ENCODE measurements around the gene CXCL8.
A peak's percentile ranks its signal among the peaks of the same experiment; 100 is the strongest.

The CXCL8 gene

DNA sequence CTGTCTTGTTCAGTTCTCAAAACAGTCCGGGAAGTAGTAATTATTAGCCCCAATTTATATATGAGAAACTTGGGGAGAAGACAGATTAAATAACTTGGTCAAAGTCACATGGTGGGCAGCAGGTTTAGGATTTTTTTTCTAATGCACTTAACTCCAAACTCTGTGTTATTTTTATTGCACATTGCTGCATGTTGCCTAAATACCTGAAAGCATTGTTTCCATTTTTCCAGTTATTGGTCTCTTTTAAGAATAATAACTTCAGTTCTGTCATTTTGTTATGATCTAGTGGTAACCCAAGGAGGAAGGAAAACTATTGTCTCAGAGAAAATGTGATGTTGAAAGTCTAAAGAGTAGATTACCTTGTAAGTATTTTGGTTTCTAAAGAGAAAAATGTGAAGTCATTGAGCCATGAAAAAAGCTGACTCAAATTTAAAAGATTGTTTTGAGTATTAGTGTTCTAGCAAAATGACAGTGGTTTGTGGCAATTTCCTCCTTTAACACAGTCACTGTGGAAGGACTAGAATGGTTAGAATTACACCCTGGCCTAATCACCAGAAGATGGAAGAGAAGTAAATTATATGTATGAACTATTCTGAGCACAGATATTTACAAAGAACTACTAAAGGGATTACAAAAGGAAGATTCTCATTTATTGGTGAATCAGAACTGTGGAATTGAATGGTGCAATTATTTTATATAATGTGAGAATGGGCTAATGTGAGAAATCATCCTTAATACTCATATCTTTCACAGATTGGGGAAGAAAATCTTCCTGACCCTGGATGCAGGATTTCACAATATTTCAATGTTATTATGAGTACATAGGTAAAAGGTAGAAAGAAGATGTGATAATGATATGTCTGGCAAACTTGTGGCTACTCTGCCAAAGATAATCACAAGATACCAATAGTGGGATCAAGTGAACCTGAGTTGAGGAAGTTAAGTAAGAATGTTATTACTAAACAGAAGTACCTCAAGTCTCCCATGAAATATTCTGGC lies 21.7 kb upstream of the CXCL8 start:
- DNase-seq = no peak

DNA sequence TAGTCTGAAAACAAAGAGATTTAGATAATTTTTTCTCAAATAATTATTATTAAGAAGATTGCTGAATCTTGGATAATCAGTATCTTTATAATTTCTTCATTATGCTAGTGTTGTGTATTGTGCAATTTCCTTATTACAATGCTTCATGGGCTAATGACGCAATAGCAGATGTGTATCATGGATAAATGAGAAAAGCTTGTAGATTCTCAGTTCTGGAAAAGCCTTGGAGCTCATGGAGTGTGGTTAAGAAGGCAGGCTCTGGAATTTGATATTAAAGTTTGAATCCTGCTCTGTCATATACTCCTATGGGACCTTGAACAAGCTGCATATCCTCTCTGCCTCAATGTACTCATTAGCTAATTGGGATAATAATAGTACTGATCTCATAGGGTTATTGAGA lies 18.9 kb upstream of the CXCL8 start:
- no peak for DNase-seq

DNA sequence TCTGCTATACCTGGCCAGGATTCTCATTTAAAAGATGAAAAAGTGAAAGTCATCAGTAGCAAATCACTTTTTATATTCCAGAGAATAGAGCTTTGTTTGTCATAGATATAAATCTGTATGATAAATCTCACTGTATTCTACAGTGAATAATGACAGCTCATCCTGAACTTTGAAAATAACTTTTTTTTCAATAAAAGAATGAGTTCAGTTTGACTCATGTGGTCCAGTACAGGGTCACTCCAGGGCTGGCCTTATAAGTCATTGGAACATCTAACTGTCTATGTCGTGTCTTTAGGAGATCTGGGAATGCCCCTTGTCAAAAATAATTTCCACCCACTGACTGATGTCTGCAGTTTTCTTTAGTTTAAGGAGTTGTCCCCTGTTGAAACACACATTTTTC lies 18.5 kb upstream of the CXCL8 start:
- no peak for DNase-seq

DNA sequence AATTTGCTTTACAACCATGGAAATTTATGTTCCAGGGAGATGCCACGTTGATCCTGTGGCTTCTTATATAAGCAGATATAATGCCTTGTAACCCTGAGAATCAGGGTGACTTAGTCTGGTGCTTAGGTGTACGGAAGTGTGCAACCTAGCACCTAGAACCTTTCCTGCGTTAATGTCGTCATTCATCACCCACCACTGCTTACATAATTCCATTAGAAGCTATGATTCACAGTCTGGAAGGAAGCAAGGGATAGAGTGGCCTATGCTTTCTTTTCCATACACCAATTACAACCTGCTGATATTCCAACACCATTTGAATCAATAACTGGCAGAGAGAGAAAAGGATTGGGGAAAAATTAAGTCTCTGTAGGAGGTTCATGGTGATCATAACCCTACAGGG lies 17.3 kb upstream of the CXCL8 start:
- no peak for DNase-seq

DNA sequence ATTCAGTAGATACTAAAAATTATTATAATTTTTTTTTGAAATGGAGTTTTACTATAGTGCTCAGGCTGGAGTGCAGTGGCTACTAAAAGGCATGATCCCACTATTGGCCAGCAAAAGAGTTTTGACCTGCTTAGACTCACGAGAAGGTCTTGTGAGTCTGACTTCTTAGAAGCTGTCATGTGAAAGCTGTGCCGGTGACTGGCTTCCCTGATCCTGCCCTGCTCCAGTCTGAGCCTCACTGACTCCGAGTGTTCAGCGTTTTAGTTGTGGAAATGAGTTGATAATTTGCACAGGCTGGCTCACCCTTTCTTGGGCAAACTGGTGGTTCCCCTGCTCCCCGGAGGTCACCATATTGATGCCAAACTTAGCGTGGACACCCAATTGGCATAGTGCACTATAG lies 16.4 kb upstream of the CXCL8 start:
- no peak for DNase-seq

DNA sequence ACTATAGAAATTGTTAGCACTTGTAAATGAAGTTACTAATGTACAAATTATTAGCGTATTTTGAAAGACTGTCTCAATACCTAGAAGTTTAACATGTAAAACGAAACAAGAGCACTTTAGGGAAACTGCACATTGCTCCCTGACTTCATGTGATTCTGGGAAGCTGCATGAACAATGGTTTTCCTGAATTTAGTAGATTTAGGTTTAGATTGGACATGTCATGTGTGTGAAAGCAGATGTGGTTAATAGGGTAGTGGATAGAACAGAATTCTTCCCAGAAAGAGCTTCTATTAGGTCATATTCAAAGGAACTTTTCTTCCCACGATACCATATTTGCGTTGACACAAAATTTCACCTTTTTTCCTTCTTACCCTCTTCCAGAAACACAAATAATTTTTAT lies 14.9 kb upstream of the CXCL8 start:
- DNase-seq = no peak

DNA sequence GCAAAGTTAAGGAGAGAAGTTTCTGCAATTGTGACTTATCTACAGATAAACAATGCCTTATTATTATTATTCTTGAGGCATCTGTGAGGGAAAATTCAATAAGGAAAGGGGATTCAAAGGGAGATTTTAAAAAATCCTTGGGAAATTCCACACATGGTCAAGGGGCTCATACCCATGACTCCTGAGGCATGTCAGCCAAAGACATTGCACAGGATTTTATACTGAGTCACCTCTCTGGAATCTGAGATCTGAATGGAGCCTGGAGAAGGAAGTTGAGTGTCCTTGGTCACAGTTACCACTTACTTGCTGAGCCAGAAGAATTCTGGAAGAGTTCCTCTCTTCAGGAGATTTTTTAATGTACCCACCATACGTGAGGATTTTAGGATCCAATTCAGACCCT lies 14.4 kb upstream of the CXCL8 start:
- no peak for DNase-seq

DNA sequence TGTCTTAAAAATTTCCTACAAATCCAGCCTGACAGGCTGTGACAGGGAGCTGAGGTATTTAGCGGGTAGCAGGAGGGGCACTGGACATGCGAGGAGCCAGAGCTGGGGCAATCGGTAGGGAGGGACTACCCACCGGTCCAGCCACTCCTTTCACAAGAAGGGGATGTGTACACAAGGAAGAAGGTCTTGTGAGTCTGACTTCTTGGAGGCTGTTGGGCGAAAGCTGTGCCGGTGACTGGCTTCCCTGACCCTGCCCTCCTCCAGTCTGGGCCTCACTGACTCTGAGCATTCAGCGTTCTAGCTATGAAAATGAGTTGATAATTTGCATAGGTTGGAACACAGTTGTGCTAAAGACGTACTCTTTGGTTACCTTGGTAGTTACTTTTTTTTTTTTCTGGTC lies 12.7 kb upstream of the CXCL8 start:
- DNase-seq = no peak

DNA sequence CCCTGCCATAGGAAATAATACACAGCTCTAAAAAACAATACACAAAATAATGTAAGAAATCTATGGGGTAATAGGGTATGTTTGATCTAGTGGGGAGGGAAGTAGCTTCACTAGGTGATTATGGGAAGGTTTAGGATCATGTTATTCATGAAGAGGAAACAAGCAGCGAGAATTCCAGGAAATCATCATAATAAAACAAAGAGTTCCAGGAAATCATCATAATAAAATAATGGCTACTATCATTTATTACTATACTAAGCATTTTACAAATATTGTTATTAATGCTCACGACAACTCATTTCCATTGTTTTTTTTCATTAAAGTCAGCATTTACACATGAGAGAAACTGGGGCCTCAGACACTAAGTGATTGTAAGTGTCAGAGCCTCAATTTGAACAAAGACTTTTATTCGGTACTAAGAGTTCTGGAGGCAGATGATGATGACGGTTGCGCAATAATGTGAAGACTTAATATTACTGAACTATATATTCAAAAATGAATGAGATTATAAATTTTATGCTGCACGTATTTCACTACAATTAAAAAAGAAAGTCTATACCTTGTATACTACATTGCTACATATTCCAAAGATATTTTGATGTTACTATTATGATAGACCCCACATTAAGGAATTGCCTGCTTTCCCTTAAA lies 12.2 kb upstream of the CXCL8 start:
- DNase-seq = no peak

DNA sequence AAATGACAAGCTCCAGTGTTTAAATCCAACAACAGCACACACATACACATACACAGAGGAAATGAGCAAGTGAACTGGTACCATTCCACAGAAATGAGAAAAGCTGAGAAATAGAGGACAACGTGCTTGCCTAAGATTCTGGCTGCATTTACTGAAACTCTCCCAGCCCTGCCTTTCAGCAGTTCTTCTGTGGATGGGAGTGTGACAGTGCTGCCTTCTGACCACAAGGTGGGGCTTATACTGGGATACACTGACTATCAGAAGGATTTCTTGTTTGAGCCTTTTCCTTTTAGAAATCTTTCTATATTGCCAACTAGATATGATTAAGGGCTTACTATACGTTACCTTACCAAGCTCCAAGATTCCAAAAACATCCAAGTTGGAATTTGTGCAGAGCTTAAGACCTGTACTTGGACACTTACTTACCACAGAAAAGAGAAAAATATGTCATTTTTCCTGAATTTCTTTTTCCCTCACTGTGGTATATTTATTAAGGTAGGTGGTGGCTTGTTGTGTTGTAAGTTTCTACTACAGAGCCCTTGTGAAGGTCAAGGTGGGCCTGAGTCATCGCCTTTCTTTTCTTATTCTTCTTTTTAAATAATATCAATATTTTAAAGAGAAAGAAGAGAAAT lies 10.7 kb upstream of the CXCL8 start:
- peak; percentile 57 for DNase-seq

DNA sequence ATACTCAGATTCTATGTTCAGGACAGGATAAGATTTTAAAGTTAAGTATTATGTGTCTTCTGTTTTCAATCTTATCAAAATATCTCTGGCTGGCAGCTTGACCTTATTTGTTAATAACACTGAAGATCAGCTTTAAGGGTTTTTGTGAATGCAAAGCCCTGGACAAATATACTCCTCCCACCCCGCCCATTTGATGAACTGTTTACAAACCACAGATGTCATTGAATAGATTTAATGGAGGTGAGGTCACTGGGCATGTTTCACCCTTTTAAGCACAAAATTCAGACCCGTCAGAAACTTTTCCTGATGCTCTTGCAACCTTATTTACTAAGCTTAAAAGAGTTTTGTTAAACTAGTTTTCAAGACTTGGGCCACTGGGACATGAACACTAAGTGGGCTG lies 10.1 kb upstream of the CXCL8 start:
- DNase-seq = no peak

DNA sequence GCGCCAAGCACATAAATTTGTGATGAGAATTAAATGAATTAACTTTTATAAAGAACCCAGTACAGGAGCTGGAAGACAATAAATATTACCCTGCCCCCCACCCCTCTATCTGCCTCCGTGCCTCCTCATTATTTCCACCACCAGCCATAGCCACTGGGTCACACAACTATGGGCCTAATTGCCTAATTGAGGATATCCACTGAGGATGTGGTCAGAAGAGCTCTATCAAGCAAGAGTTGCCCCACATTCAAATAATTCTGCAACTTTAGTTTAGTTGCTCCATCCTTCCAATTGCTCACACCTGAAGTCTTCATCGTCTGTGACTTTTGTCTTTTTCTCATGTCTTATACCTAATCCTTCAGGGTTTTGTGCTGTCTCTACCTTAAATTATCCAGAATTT lies 9.5 kb upstream of the CXCL8 start:
- DNase-seq = no peak

DNA sequence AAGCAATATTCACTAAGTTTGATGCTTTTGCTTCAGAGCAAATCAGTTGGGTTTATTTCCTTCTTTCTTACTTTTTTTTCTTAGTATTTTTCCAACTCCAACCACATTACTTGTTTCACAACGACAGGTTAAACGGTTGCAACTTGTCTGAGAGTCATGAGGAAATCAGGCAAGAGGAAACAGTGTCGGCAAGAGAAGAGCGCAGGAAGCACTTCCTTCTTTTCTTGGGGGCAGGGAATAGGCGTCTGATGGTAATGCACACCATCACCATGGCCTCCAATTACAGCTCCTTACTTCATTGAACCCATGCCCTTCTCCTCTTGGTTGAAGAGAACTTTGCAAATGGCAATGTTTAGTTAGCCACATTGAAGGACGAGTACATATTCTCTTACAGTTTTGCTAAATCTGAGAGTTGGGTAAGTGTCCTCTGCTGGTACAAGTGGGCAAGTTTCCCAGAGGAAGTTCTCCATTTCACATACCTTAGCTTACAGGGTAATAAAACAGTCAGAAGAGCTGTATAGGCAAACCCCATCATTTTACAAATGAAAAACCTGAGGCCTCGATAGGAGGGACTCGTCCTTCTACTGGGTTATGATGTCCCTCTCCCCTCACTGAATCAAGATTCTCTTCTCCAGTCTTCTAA lies 8.3 kb upstream of the CXCL8 start:
- no peak for DNase-seq

DNA sequence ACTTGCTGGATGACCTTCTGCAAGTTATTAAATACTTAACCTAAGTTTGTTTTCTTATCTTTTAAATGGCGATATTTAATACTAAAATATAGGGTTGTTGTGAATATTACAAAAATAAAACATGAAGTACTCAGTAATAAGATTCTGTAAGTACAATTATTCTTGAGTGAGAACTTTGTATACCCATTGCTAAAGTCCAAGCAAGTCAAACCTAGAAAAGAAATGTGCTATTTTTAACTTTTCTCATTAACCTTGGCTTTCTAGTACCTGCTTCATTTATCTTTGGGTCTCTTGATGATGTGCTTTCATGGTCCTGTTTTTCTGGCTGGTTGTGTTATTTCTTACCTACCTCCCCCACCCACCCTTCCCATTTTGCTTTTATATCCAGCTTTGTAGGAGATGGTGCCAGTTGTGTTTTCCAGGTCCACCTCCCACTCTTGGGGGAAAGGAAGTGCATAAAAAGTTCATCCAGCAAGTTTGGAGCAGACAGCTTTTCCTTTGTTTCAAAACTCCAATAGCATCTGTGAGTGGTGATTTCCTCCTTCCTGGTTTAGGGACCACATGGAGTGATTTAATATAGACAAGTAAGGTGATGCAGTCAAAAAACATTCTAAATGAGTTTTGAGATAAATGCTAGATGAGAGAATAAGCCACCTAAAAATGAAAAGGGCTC lies 7.5 kb upstream of the CXCL8 start:
- DNase-seq = no peak

DNA sequence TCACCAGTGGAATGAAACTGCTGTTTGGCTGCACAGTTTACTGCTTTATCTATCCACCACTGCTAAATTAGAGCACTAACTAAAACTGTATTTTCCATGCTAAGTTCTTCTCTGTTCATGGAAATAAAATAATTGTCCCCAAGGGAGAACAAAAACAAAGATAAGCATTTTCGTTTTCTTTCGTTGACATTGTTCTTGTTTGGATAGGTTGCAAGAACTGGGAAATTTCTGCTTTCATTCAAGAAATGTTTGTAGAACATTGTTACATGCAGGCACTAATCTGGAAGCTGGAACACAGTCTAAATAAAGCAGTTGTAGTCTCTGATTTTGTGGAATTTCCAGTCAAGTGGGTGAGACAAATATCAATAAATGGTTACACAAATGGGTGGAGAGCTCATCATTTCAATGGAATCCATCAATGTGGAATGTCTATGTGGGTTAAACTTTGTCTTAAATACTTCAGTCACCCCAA lies 5.8 kb upstream of the CXCL8 start:
- no peak for DNase-seq

DNA sequence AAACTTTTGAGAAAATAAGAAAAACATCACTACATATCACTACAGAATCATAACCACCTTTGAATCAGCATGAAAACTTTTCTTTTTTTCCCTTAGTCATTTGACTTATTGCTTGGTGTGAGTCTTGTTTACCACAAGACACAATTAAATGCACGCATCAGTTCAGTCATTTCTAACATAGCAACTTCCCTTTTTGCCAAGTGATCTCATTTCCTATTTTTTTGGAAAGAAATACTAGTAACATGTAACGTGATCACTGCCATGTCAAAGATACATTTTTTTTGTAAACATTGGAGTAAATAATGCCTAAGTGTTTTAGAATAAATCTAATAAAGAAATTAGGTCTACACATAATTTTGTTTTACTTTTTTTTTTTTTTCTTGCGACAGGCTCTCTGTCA lies 5.1 kb upstream of the CXCL8 start:
- DNase-seq = no peak

DNA sequence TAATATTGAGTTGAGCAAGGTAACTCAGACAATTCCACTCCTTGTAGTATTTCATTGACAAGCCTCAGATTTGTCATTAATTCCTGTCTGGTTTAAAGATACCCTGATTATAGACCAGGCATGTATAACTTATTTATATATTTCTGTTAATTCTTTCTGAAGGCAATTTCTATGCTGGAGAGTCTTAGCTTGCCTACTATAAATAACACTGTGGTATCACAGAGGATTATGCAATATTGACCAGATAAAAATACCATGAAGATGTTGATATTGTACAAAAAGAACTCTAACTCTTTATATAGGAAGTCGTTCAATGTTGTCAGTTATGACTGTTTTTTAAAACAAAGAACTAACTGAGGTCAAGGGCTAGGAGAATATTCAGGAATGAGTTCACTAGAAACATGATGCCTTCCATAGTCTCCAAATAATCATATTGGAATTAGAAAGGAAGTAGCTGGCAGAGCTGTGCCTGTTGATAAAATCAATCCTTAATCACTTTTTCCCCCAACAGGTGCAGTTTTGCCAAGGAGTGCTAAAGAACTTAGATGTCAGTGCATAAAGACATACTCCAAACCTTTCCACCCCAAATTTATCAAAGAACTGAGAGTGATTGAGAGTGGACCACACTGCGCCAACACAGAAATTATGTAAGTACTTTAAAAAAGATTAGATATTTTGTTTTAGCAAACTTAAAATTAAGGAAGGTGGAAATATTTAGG lies 821 bp downstream of the CXCL8 start:
- no peak for DNase-seq

DNA sequence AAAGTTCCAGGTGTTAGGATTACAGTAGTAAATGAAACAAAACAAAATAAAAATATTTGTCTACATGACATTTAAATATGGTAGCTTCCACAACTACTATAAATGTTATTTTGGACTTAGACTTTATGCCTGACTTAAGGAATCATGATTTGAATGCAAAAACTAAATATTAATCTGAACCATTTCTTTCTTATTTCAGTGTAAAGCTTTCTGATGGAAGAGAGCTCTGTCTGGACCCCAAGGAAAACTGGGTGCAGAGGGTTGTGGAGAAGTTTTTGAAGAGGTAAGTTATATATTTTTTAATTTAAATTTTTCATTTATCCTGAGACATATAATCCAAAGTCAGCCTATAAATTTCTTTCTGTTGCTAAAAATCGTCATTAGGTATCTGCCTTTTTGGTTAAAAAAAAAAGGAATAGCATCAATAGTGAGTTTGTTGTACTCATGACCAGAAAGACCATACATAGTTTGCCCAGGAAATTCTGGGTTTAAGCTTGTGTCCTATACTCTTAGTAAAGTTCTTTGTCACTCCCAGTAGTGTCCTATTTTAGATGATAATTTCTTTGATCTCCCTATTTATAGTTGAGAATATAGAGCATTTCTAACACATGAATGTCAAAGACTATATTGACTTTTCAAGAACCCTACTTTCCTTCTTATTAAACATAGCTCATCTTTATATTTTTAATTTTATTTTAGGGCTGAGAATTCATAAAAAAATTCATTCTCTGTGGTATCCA lies 1.6 kb downstream of the CXCL8 start:
- DNase-seq = no peak

DNA sequence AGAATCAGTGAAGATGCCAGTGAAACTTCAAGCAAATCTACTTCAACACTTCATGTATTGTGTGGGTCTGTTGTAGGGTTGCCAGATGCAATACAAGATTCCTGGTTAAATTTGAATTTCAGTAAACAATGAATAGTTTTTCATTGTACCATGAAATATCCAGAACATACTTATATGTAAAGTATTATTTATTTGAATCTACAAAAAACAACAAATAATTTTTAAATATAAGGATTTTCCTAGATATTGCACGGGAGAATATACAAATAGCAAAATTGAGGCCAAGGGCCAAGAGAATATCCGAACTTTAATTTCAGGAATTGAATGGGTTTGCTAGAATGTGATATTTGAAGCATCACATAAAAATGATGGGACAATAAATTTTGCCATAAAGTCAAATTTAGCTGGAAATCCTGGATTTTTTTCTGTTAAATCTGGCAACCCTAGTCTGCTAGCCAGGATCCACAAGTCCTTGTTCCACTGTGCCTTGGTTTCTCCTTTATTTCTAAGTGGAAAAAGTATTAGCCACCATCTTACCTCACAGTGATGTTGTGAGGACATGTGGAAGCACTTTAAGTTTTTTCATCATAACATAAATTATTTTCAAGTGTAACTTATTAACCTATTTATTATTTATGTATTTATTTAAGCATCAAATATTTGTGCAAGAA lies 2.3 kb downstream of the CXCL8 start:
- no peak for DNase-seq

DNA sequence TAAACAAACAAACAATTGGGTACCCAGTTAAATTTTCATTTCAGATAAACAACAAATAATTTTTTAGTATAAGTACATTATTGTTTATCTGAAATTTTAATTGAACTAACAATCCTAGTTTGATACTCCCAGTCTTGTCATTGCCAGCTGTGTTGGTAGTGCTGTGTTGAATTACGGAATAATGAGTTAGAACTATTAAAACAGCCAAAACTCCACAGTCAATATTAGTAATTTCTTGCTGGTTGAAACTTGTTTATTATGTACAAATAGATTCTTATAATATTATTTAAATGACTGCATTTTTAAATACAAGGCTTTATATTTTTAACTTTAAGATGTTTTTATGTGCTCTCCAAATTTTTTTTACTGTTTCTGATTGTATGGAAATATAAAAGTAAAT lies 2.9 kb downstream of the CXCL8 start:
- DNase-seq = no peak

DNA sequence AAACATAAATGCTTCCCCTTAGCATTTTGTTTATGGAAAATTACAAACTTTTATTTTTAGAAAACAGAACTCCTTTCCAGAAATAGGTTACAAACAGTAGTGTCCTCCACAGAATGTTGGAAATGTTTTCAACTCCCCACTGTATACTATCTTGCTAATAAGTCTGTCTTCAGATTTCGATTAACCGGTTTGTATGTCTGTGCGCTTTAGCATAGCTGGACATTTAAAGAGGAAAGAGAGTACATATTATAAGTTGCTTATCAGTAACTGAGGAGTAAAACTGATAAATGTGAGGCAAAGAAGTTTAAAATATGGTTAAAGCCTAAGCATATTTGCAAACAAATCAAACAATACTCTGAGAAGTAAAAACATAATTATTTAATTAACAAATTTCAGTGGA lies 3.4 kb downstream of the CXCL8 start:
- no peak for DNase-seq
